Liver (tissue), 9 donors: ENCODE data around the gene TRAPPC2L. TPM values are rescaled to one million over a fixed set of nuclear protein-coding genes. Genes with fewer than 3 reads are reported as not detected.

Experiments
- DNase-seq: peaks from one replicate; pipeline ENCODE4 v3.0.0-alpha.2; 2017; ENCODE audit warnings: low spot score
- H3K27ac ChIP-seq, 2 donors: one replicate each; pipeline ENCODE4 v1.7.0; 2013; ENCODE audit warnings: inconsistent platforms in 2 of 2, low read length in 2 of 2, control low read depth in 1 of 2, low read depth in 1 of 2, mild to moderate bottlenecking in 1 of 2
- H3K27me3 ChIP-seq, 4 donors: one replicate each; pipeline versions ENCODE4 v1.6.1 to v1.7.0; 2013; ENCODE audit warnings: low read length in 3 of 4, inconsistent platforms in 1 of 4, mild to moderate bottlenecking in 1 of 4, moderate library complexity in 1 of 4; ENCODE audit not compliant: control insufficient read depth in 4 of 4, insufficient read depth in 4 of 4
- H3K36me3 ChIP-seq, 4 donors: one replicate each; pipeline versions ENCODE4 v1.6.1 to v1.7.0; 2013; ENCODE audit warnings: low read length in 3 of 4, mild to moderate bottlenecking in 3 of 4, low read depth in 1 of 4, moderate library complexity in 1 of 4; ENCODE audit not compliant: control insufficient read depth in 4 of 4, insufficient read depth in 3 of 4
- H3K4me1 ChIP-seq, 4 donors: one replicate each; pipeline versions ENCODE4 v1.6.1 to v1.7.0; 2013; ENCODE audit warnings: low read length in 3 of 4, mild to moderate bottlenecking in 3 of 4, moderate library complexity in 1 of 4; ENCODE audit not compliant: control insufficient read depth in 4 of 4, insufficient read depth in 4 of 4
- H3K4me3 ChIP-seq, 3 donors: one replicate each; pipeline versions ENCODE4 v1.6.1 to v1.7.0; 2013; ENCODE audit warnings: low read length in 3 of 3, control low read depth in 1 of 3, low read depth in 1 of 3, mild to moderate bottlenecking in 1 of 3
- H3K9ac ChIP-seq, 2 donors: one replicate each; pipeline ENCODE4 v1.7.0; 2013; ENCODE audit warnings: low read length in 2 of 2, mild to moderate bottlenecking in 2 of 2, moderate library complexity in 2 of 2, control low read depth in 1 of 2, low read depth in 1 of 2
- H3K9me3 ChIP-seq, 4 donors: one replicate each; pipeline versions ENCODE4 v1.6.1 to v1.7.0; 2013; ENCODE audit warnings: low read length in 3 of 4; ENCODE audit not compliant: control insufficient read depth in 4 of 4
- EGR1 ChIP-seq, 2 donors: IDR thresholded peaks; 2 replicates each; pipeline ENCODE4 v1.6.1; 2016 to 2018; ENCODE audit warnings: antibody characterized with exemption in 2 of 2, low read depth in 2 of 2
- FOXA1 ChIP-seq: IDR thresholded peaks from 2 replicates; pipeline ENCODE4 v1.6.1; 2016; ENCODE audit warnings: antibody characterized with exemption
- FOXA2 ChIP-seq: IDR thresholded peaks from 2 replicates; pipeline ENCODE4 v1.6.1; 2016; ENCODE audit warnings: antibody characterized with exemption
- GABPA ChIP-seq, 2 donors: IDR thresholded peaks in 1 of 2; conservative IDR thresholded peaks in 1 of 2; 2 replicates each; pipeline ENCODE4 v1.6.1; 2016; ENCODE audit warnings: antibody characterized with exemption in 2 of 2, mild to moderate bottlenecking in 1 of 2, moderate library complexity in 1 of 2
- HNF4A ChIP-seq, 2 donors: conservative IDR thresholded peaks; 2 replicates each; pipeline ENCODE4 v1.6.1; 2016; ENCODE audit warnings: antibody characterized with exemption in 2 of 2, mild to moderate bottlenecking in 2 of 2
- HNF4G ChIP-seq: IDR thresholded peaks from 2 replicates; pipeline ENCODE4 v1.6.1; 2016; ENCODE audit warnings: antibody characterized with exemption
- JUND ChIP-seq, 2 donors: IDR thresholded peaks; 2 replicates each; pipeline ENCODE4 v1.6.1; 2016; ENCODE audit warnings: antibody characterized with exemption in 2 of 2
- MAX ChIP-seq: IDR thresholded peaks from 2 replicates; pipeline ENCODE4 v1.6.1; 2016; ENCODE audit warnings: antibody characterized with exemption
- NR2F2 ChIP-seq: IDR thresholded peaks from 2 replicates; pipeline ENCODE4 v1.6.1; 2016; ENCODE audit warnings: antibody characterized with exemption
- RAD21 ChIP-seq, 2 donors: IDR thresholded peaks; 2 replicates each; pipeline ENCODE4 v1.6.1; 2016; ENCODE audit warnings: antibody characterized with exemption in 2 of 2, mild to moderate bottlenecking in 2 of 2
- REST ChIP-seq: IDR thresholded peaks from 2 replicates; pipeline ENCODE4 v1.6.1; 2016; ENCODE audit warnings: antibody characterized with exemption, mild to moderate bottlenecking
- RXRA ChIP-seq, 2 donors: IDR thresholded peaks; 2 replicates each; pipeline ENCODE4 v1.6.1; 2017 to 2018; ENCODE audit warnings: antibody characterized with exemption in 2 of 2, mild to moderate bottlenecking in 1 of 2
- SP1 ChIP-seq: IDR thresholded peaks from 2 replicates; pipeline ENCODE4 v1.6.1; 2018; ENCODE audit warnings: antibody characterized with exemption, mild to moderate bottlenecking
- TAF1 ChIP-seq: conservative IDR thresholded peaks from 2 replicates; pipeline ENCODE4 v1.6.1; 2016; ENCODE audit warnings: antibody characterized with exemption, mild to moderate bottlenecking
- YY1 ChIP-seq: IDR thresholded peaks from 2 replicates; pipeline ENCODE4 v1.6.1; 2016; ENCODE audit warnings: antibody characterized with exemption, mild to moderate bottlenecking
- ZBTB33 ChIP-seq: IDR thresholded peaks from 2 replicates; pipeline ENCODE4 v1.6.1; 2016; ENCODE audit warnings: antibody characterized with exemption
- WGBS: extraction: QIAGEN DNeasy Blood & Tissue Kit; methylation state at CpG from one replicate; pipeline ENCODE4 v1.1.7; 2013; 5-methylcytosine and 5-hydroxymethylcytosine counted together
- polyA plus RNA-seq, 2 donors: library from polyadenylated mRNA; stranded (reverse) in 1 of 2; unstranded in 1 of 2; fragments of 200-250 nt in 1 of 2; fragments of >200 nt in 1 of 2; fragmentation: Nextera tagmentation in 1 of 2; extraction: Ambion mirVana in 1 of 2; gene quantifications; one replicate each; pipeline versions ENCODE4 v1.2.1 to v1.2.3, GENCODE V29; 2013 to 2015
- total RNA-seq, 2 donors: library from RNA; depleted of rRNA; stranded (reverse); fragments of >200 nt; gene quantifications; one replicate each; pipeline ENCODE4 v1.2.3, GENCODE V29; 2014
- TF ChIP-seq, protein P1 (sequence below): IDR thresholded peaks from 2 replicates; pipeline ENCODE4 v1.6.1; 2016; ENCODE audit warnings: antibody characterized with exemption
- TF ChIP-seq, protein P2 (sequence below): fragments of 150-350 bp; IDR thresholded peaks from 2 replicates; pipeline ENCODE4 v1.5.1; 2017; ENCODE audit warnings: improper control_type of control experiment, low read depth, low read length; ENCODE audit not compliant: missing input control
- donor health status: healthy.
- donor health status: healthy.
- donor health status: healthy.
- donor health status: healthy.
- donor health status: healthy.

The TRAPPC2L gene
- total and polyA plus RNA-seq, 4 donors = 16.3 to 59.4 (median 22.2) TPM

DNA sequence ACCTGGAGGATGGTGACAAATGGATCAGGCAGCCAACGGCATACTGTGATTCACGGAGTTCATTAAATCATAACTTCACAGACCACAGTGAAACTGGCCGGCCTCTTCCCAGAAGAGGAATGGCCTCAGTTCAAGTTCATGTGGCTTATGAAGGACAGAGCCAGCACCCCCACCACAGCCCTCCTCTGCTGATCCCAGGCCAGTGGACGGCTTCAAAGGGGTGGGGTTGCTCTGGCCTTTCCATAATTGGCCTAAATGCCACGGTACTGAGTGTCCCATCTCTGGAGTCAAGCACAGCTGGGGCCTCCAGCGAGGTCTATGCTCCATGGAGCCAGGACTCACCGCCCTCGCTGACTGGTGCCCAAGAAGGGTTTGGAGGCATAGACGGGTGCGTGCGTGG is 21.5 kb upstream of the TRAPPC2L start:
- Histone ChIP-seq H3K4me1 (no peaks in the 10 kb centered on the region), H3K27ac (no peak overlapping the region), H3K27me3 (no peaks in the 10 kb centered on the region), H3K9ac (no peak overlapping the region), H3K4me3 (no peak overlapping the region), H3K9me3 (no peaks in the 10 kb centered on the region), H3K36me3 (peaks cover 0 to 22% (median 6%) of the 10 kb centered on the region in 4 donors)
- TF ChIP-seq RXRA (IDR thresholded peaks at IDR 0.05) (no peak), JUND (IDR thresholded peaks at IDR 0.05) (no peak), NR2F2 (no peak), RAD21 (IDR thresholded peaks at IDR 0.05) (no peak), FOXA2 (no peak), FOXA1 (no peak)
- 94% methylated on average over 11 of the region's 11 CpGs for WGBS
- DNase-seq = no peak

DNA sequence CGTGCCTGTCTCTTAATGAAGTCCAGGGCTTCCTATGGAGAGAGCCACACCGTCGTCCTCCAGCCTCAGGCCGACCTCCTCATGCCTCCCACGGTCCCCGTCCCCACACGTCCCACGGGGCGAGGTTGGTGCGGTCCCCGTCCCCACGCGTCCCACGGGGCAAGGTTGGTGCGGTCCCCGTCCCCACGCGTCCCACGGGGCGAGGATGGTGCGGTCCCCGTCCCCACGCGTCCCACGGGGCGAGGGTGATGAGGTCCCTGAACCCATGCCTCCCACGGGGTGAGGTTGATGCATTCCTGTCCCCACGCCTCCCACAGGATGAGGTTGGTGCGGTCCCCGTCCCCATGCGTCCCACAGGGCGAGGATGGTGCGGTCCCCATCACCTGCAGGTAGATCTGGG is 21.1 kb upstream of the TRAPPC2L start:
- Histone ChIP-seq H3K9me3 (no peaks in the 10 kb centered on the region), H3K36me3 (peaks cover 0 to 25% (median 6%) of the 10 kb centered on the region in 4 donors), H3K9ac (no peak overlapping the region), H3K27me3 (no peaks in the 10 kb centered on the region), H3K4me3 (no peak overlapping the region), H3K27ac (no peak overlapping the region), H3K4me1 (no peaks in the 10 kb centered on the region)
- 97% methylated on average over 33 of the region's 33 CpGs for WGBS
- TF ChIP-seq, protein P1, sequence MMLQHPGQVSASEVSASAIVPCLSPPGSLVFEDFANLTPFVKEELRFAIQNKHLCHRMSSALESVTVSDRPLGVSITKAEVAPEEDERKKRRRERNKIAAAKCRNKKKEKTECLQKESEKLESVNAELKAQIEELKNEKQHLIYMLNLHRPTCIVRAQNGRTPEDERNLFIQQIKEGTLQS = no peak
- TF ChIP-seq, protein P2, sequence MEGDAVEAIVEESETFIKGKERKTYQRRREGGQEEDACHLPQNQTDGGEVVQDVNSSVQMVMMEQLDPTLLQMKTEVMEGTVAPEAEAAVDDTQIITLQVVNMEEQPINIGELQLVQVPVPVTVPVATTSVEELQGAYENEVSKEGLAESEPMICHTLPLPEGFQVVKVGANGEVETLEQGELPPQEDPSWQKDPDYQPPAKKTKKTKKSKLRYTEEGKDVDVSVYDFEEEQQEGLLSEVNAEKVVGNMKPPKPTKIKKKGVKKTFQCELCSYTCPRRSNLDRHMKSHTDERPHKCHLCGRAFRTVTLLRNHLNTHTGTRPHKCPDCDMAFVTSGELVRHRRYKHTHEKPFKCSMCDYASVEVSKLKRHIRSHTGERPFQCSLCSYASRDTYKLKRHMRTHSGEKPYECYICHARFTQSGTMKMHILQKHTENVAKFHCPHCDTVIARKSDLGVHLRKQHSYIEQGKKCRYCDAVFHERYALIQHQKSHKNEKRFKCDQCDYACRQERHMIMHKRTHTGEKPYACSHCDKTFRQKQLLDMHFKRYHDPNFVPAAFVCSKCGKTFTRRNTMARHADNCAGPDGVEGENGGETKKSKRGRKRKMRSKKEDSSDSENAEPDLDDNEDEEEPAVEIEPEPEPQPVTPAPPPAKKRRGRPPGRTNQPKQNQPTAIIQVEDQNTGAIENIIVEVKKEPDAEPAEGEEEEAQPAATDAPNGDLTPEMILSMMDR = no peak
- TF ChIP-seq YY1 (no peak), GABPA (IDR thresholded peaks at IDR 0.05 in 1 of 2, conservative IDR thresholded peaks at IDR 0.05 in 1 of 2) (no peak), MAX (no peak), RAD21 (IDR thresholded peaks at IDR 0.05) (no peak), RXRA (IDR thresholded peaks at IDR 0.05) (no peak), EGR1 (IDR thresholded peaks at IDR 0.05; ENCODE audit: low read depth in 2 of 2) (no peak), FOXA2 (no peak), TAF1 (no peak), REST (no peak), FOXA1 (no peak), JUND (IDR thresholded peaks at IDR 0.05) (no peak), SP1 (no peak), HNF4G (no peak), HNF4A (conservative IDR thresholded peaks at IDR 0.05) (no peak), ZBTB33 (no peak)
- no peak for DNase-seq
